K562 (cell line): ENCODE data around the gene SMIM29. TPM values are rescaled to one million over a fixed set of nuclear protein-coding genes. Genes with fewer than 3 reads are reported as not detected.

ENCODE experiments used
- ARID1B ChIP-seq: fragments of 450-650 bp; IDR thresholded peaks from 2 replicates; pipeline ENCODE4 v1.6.1; 2016; ENCODE audit warnings: antibody characterized with exemption, mild to moderate bottlenecking, inconsistent platforms
- BACH1 ChIP-seq: fragments of 200-800 bp; sonication (Bioruptor generic); IDR thresholded peaks from 2 replicates; pipeline ENCODE4 v1.6.1; 2016; ENCODE audit warnings: missing genetic modification characterization, missing compliant biosample characterization
- BHLHE40 ChIP-seq: IDR thresholded peaks from 2 replicates; pipeline ENCODE4 v1.6.1; 2011; ENCODE audit warnings: low read length, improper control_type of control experiment
- BRD4 ChIP-seq: fragments of 200-600 bp; sonication (generic); IDR thresholded peaks from 2 replicates; pipeline ENCODE4 v1.6.1; 2017; ENCODE audit warnings: inconsistent platforms
- GATAD2B ChIP-seq: fragments of 450-650 bp; IDR thresholded peaks from 2 replicates; pipeline ENCODE4 v1.6.1; 2017; ENCODE audit warnings: mild to moderate bottlenecking, borderline replicate concordance
- HOMEZ ChIP-seq: fragments of 250-450 bp; sonication (Bioruptor Pico); IDR thresholded peaks from 2 replicates; pipeline ENCODE4 v1.4.0; 2020; ENCODE audit warnings: mild to moderate bottlenecking, moderate library complexity
- NFIC ChIP-seq: fragments of 450-650 bp; IDR thresholded peaks from 2 replicates; pipeline ENCODE4 v1.6.1; 2017; ENCODE audit warnings: mild to moderate bottlenecking, inconsistent platforms
- NONO ChIP-seq, 2 experiments: fragments of 200-400 bp in 1 of 2; fragments of 450-650 bp in 1 of 2; formaldehyde crosslinking in 1 of 2; IDR thresholded peaks; 2 replicates each; pipeline ENCODE4 v1.6.1; 2017; ENCODE audit warnings: low read depth in 2 of 2, mild to moderate bottlenecking in 2 of 2, moderate library complexity in 2 of 2, low read length in 1 of 2
- PHB2 ChIP-seq: fragments of 450-650 bp; IDR thresholded peaks from 2 replicates; pipeline ENCODE4 v1.6.1; 2017; ENCODE audit warnings: low read depth
- RBM25 ChIP-seq: fragments of 200-400 bp; formaldehyde crosslinking; IDR thresholded peaks from 2 replicates; pipeline ENCODE4 v1.6.1; 2018; ENCODE audit warnings: low read length, low read depth, moderate library complexity; ENCODE audit not compliant: severe bottlenecking
- SAFB2 ChIP-seq: fragments of 200-400 bp; formaldehyde crosslinking; IDR thresholded peaks from 2 replicates; pipeline ENCODE4 v1.6.1; 2018; ENCODE audit warnings: borderline replicate concordance, low read length, low read depth, moderate library complexity; ENCODE audit not compliant: severe bottlenecking
- SMAD4 ChIP-seq: fragments of 250-450 bp; sonication (Bioruptor Pico); conservative IDR thresholded peaks from 2 replicates; pipeline ENCODE4 v1.8.0; 2021; ENCODE audit warnings: inconsistent platforms, mild to moderate bottlenecking, moderate library complexity
- SRSF7 ChIP-seq: fragments of 200-400 bp; formaldehyde crosslinking; optimal IDR thresholded peaks from 2 replicates; pipeline ENCODE3; 2017; ENCODE audit warnings: mild to moderate bottlenecking, low read depth, low read length
- VEZF1 ChIP-seq: fragments of 200-800 bp; sonication (Bioruptor generic); IDR thresholded peaks from 2 replicates; pipeline ENCODE4 v1.6.1; 2017; ENCODE audit warnings: missing genetic modification characterization, missing compliant biosample characterization
- XRCC3 ChIP-seq: fragments of 450-650 bp; IDR thresholded peaks from 2 replicates; pipeline ENCODE4 v1.6.1; 2017; ENCODE audit warnings: mild to moderate bottlenecking, moderate library complexity
- ZNF224 ChIP-seq: sonication (generic); formaldehyde crosslinking; IDR thresholded peaks from 2 replicates; pipeline ENCODE4 v1.8.0; 2022; ENCODE audit warnings: mild to moderate bottlenecking, missing genetic modification reagents
- ZNF280B ChIP-seq: fragments of 250-450 bp; sonication (Bioruptor Pico); IDR thresholded peaks from 2 replicates; pipeline ENCODE4 v1.5.1; 2021; ENCODE audit warnings: mild to moderate bottlenecking
- ZNF347 ChIP-seq: fragments of 450-650 bp; formaldehyde crosslinking; IDR thresholded peaks from 2 replicates; pipeline ENCODE4 v1.4.0; 2020; ENCODE audit warnings: low read depth, mild to moderate bottlenecking, moderate library complexity
- ZNF589 ChIP-seq: fragments of 200-800 bp; sonication (Bioruptor generic); IDR thresholded peaks from 2 replicates; pipeline ENCODE4 v1.6.1; 2016; ENCODE audit warnings: low read depth, missing genetic modification characterization, missing compliant biosample characterization
- ZNF639 ChIP-seq, 2 experiments: fragments of 200-800 bp in 1 of 2; sonication (Bioruptor generic) in 1 of 2; sonication (generic) in 1 of 2; formaldehyde crosslinking in 1 of 2; IDR thresholded peaks in 1 of 2; conservative IDR thresholded peaks in 1 of 2; 2 replicates each; pipeline versions ENCODE4 v1.5.0 to v1.6.1; 2016 to 2020; ENCODE audit warnings: missing compliant biosample characterization in 1 of 2, missing genetic modification characterization in 1 of 2, missing genetic modification reagents in 1 of 2
- ZNF77 ChIP-seq: fragments of 250-450 bp; sonication (Bioruptor Pico); IDR thresholded peaks from 2 replicates; pipeline ENCODE4 v1.5.0; 2020
- polyA plus RNA-seq, 8 experiments: library from polyadenylated mRNA; depleted of rRNA in 4 of 8; stranded (reverse) in 5 of 8; unstranded in 3 of 8; fragments of >200 nt; fragmentation: Nextera tagmentation in 2 of 8; fragmentation: Illumina TruSeq in 1 of 8; extraction: Ambion mirVana in 2 of 8; extraction: Trizol in 1 of 8; gene quantifications; 2 replicates each; pipeline versions ENCODE4 v1.2.1 to v1.2.3, GENCODE V29; 2011 to 2014; ENCODE audit warnings: inconsistent platforms in 1 of 8, missing spikeins in 1 of 8
- total RNA-seq, 7 experiments: library from RNA; depleted of rRNA in 6 of 7; stranded (reverse); fragments of >200 nt in 6 of 7; fragmentation: Illumina TruSeq in 2 of 7; extraction: Trizol in 2 of 7; gene quantifications; 2 replicates each; pipeline versions ENCODE4 v1.2.1 to v1.2.3, GENCODE V29; 2011 to 2021; ENCODE audit warnings: low replicate concordance in 1 of 7

Gene SMIM29
- total and polyA plus RNA-seq, 9 of the 15 experiments (the other 6 are each of a cell fraction or from before 2014, with no cell fraction given): 6.5 to 36.7 (median 20.9) TPM

GRCh38 chr6:34276881-34277762 is 28.3 kb upstream of the SMIM29 start (continued):
- TF ChIP-seq RBM25: no peak
- peak; percentile 40; the same call in 1 of the 2 replicates for TF ChIP-seq BHLHE40
- peak; percentile 86 for TF ChIP-seq ARID1B
- TF ChIP-seq GATAD2B: no peak
- peak; percentile 55 for TF ChIP-seq NFIC
- 0 out of 2 replicates have a peak, but pooled peaks have one; percentile 34 for TF ChIP-seq BRD4
- TF ChIP-seq VEZF1: no peak
- no peak for TF ChIP-seq SAFB2
- no peak for TF ChIP-seq XRCC3
- TF ChIP-seq SRSF7: no peak
- TF ChIP-seq ZNF280B (CRISPR knock-in tag): no peak
- no peak for TF ChIP-seq ZNF347 (CRISPR knock-in tag)
- TF ChIP-seq PHB2: no peak
- TF ChIP-seq ZNF639 (CRISPR knock-in tag; conservative IDR thresholded peaks at IDR 0.05 in 1 of 2, IDR thresholded peaks at IDR 0.05 in 1 of 2): peak in 1 of 2 experiments; percentile 70; a peak in 1 of 4 replicates
- no peak for TF ChIP-seq HOMEZ (CRISPR knock-in tag)
- peak; percentile 69; the same call in 1 of the 2 replicates for TF ChIP-seq ZNF589
- TF ChIP-seq SMAD4 (CRISPR knock-in tag): peak; percentile 51; the same call in 1 of the 2 replicates
- no peak for TF ChIP-seq ZNF77 (CRISPR knock-in tag)
- TF ChIP-seq NONO (IDR thresholded peaks at IDR 0.05; ENCODE audit: low read depth in 2 of 2, low read length in 1 of 2): no peak
- TF ChIP-seq ZNF224 (CRISPR knock-in tag): no peak
- TF ChIP-seq BACH1 (tag): no peak
